Trophoblast cell (in vitro differentiated cells and primary cell): ENCODE data around the gene HHATL.

Source experiments
- DNase-seq, 2 donors: peaks; one replicate each; pipeline ENCODE4 v3.0.0-alpha.2; 2016
- H2AFZ ChIP-seq: 2 replicates; pipeline ENCODE4 v1.6.1; 2013; ENCODE audit warnings: low read length, moderate library complexity, mild to moderate bottlenecking; ENCODE audit not compliant: insufficient read depth, poor library complexity
- H2AK5ac ChIP-seq: 2 replicates; pipeline ENCODE4 v1.6.1; 2013; ENCODE audit warnings: mild to moderate bottlenecking, low read length
- H2BK120ac ChIP-seq: 2 replicates; pipeline ENCODE4 v1.6.1; 2013; ENCODE audit warnings: low read length, mild to moderate bottlenecking, moderate library complexity; ENCODE audit not compliant: insufficient read depth, poor library complexity
- H2BK12ac ChIP-seq: 2 replicates; pipeline ENCODE4 v1.6.1; 2013; ENCODE audit warnings: mild to moderate bottlenecking, low read length, moderate library complexity
- H2BK5ac ChIP-seq: 2 replicates; pipeline ENCODE4 v1.6.1; 2013; ENCODE audit warnings: low read length, low read depth, moderate library complexity, mild to moderate bottlenecking; ENCODE audit not compliant: poor library complexity
- H3K14ac ChIP-seq: 2 replicates; pipeline ENCODE4 v1.6.1; 2013; ENCODE audit warnings: mild to moderate bottlenecking, low read length
- H3K18ac ChIP-seq: 2 replicates; pipeline ENCODE4 v1.6.1; 2013; ENCODE audit warnings: mild to moderate bottlenecking, low read length
- H3K23ac ChIP-seq: 2 replicates; pipeline ENCODE4 v1.6.1; 2013; ENCODE audit warnings: low read length
- H3K27ac ChIP-seq: 2 replicates; pipeline ENCODE4 v1.5.1; 2013; ENCODE audit warnings: low read depth, mild to moderate bottlenecking, inconsistent platforms, low read length, moderate library complexity
- H3K27me3 ChIP-seq: 2 replicates; pipeline ENCODE4 v1.6.1; 2013; ENCODE audit warnings: inconsistent platforms, mild to moderate bottlenecking, low read length, moderate library complexity; ENCODE audit not compliant: insufficient read depth
- H3K36me3 ChIP-seq, 2 experiments: 1 replicate in 1 of 2; 2 replicates in 1 of 2; pipeline ENCODE4 v1.6.1; 2013; ENCODE audit warnings: low read length in 2 of 2, mild to moderate bottlenecking in 2 of 2, moderate library complexity in 1 of 2; ENCODE audit not compliant: insufficient read depth in 2 of 2, control insufficient read depth in 1 of 2
- H3K4ac ChIP-seq: 2 replicates; pipeline ENCODE4 v1.6.1; 2013; ENCODE audit warnings: low read depth, mild to moderate bottlenecking, low read length, moderate library complexity
- H3K4me1 ChIP-seq, 2 experiments: 1 replicate in 1 of 2; 2 replicates in 1 of 2; pipeline ENCODE4 v1.6.1; 2013; ENCODE audit warnings: low read length in 2 of 2, mild to moderate bottlenecking in 2 of 2, moderate library complexity in 1 of 2; ENCODE audit not compliant: insufficient read depth in 2 of 2, control insufficient read depth in 1 of 2
- H3K4me2 ChIP-seq: 2 replicates; pipeline ENCODE4 v1.6.1; 2013; ENCODE audit warnings: inconsistent platforms, mild to moderate bottlenecking, low read length, moderate library complexity
- H3K4me3 ChIP-seq: 2 replicates; pipeline ENCODE4 v1.5.1; 2013; ENCODE audit warnings: mild to moderate bottlenecking, low read depth, low read length, inconsistent platforms
- H3K79me1 ChIP-seq: one replicate; pipeline ENCODE4 v1.6.1; 2013; ENCODE audit warnings: low read length
- H3K79me2 ChIP-seq: 2 replicates; pipeline ENCODE4 v1.6.1; 2013; ENCODE audit warnings: low read length, mild to moderate bottlenecking; ENCODE audit not compliant: control insufficient read depth, insufficient read depth, poor library complexity
- H3K9ac ChIP-seq: 2 replicates; pipeline ENCODE4 v1.6.1; 2013; ENCODE audit warnings: mild to moderate bottlenecking, low read length
- H3K9me3 ChIP-seq: 2 replicates; pipeline ENCODE4 v1.6.1; 2013; ENCODE audit warnings: low read depth, mild to moderate bottlenecking, control low read depth, inconsistent platforms, low read length; ENCODE audit not compliant: insufficient read depth
- H4K12ac ChIP-seq: 2 replicates; pipeline ENCODE4 v1.6.1; 2013; ENCODE audit warnings: low read depth, mild to moderate bottlenecking, low read length, moderate library complexity
- H4K8ac ChIP-seq: 2 replicates; pipeline ENCODE4 v1.6.1; 2013; ENCODE audit warnings: low read depth, mild to moderate bottlenecking, low read length, moderate library complexity
- H4K91ac ChIP-seq: one replicate; pipeline ENCODE4 v1.6.1; 2013; ENCODE audit warnings: low read depth, mild to moderate bottlenecking, low read length, moderate library complexity
- WGBS: extraction: QIAGEN DNeasy Blood & Tissue Kit; methylation state at CpG from one replicate; pipeline ENCODE4 v1.1.7; 2013; ENCODE audit warnings: missing lambda C conversion rate; ENCODE audit not compliant: insufficient read length, insufficient coverage; ENCODE audit errors: extremely low coverage; 5-methylcytosine and 5-hydroxymethylcytosine counted together

The HHATL gene

DNA sequence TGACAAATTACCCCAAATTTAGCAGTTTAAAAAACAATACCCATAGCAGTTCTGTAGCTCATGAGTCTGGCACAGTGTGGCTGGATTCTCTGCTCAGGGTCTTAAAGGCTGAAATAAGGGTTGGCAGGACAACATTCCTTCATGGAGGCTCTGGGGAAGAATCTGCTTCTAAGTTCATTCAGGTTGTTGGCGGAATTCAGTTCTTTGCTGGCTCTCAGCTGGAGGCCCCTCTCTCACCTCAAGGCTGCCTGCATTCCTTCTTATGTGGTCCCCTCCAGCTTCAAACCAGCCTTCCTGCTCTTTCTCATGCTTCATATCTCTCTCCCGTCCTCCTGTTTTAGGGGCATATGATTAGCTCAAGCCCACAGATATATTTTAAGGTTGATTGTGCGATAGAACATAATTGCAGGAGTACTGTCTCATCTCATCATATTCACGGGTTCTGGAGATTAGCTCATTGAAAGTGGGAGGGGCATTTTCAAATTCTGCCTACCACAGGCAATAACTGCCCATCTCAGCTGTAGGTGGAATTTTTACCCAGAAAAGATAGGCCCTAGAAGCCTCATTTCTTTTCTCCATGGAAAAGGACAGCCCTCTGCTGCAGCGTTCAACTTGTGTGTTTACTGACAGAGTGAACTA, 54.7 kb downstream of the HHATL start:
- no peaks in the 10 kb centered on the region for H3K79me2 ChIP-seq
- no CpG with 5 or more reads among the region's 5 CpGs for WGBS

More for the DNA sequence above, 54.7 kb downstream of the HHATL start:
- no peak overlapping the region for H2AFZ ChIP-seq
- no peak overlapping the region for H3K14ac ChIP-seq
- H3K4me2 ChIP-seq, result no peak overlapping the region
- H4K12ac ChIP-seq, result no peak overlapping the region
- no peak overlapping the region for H3K23ac ChIP-seq
- peaks cover 2% of the 10 kb centered on the region for H3K9me3 ChIP-seq
- DNase-seq, result no peak
- no peak overlapping the region for H3K27ac ChIP-seq
- H3K9ac ChIP-seq, result no peak overlapping the region
- H4K91ac ChIP-seq, result no peak overlapping the region
- H2AK5ac ChIP-seq, result no peak overlapping the region
- peaks cover 17 to 30% of the 10 kb centered on the region in 2 experiments for H3K36me3 ChIP-seq
- H3K27me3 ChIP-seq, result no peaks in the 10 kb centered on the region
- peaks cover 26 to 35% of the 10 kb centered on the region in 2 experiments for H3K4me1 ChIP-seq
- H2BK5ac ChIP-seq, result no peak overlapping the region
- no peak overlapping the region for H3K18ac ChIP-seq
- no peak overlapping the region for H3K4ac ChIP-seq
- H3K4me3 ChIP-seq, result no peak overlapping the region
- H3K79me1 ChIP-seq, result peaks cover 5% of the 10 kb centered on the region
- no peak overlapping the region for H2BK12ac ChIP-seq
- no peak overlapping the region for H4K8ac ChIP-seq
- no peak overlapping the region for H2BK120ac ChIP-seq
